Measurements from ENCODE around the gene SNUPN.
"Not testable (repeated sequence)": the region's sequence is repeated elsewhere in the genome, so short reads cannot be mapped to it uniquely, and the experiment has no call there.

SNUPN gene

GRCh38 chr15:75653347-75653913 is 27.9 kb upstream of the SNUPN start:
- no peak for DNase-seq

- DNase-seq = no peak
These were observed 26.5 kb upstream of the SNUPN start for GRCh38 chr15:75651810-75652543.

GRCh38 chr15:75650908-75651809 is 25.6 kb upstream of the SNUPN start:
- DNase-seq = no peak

- DNase-seq = no peak
These were observed 24.3 kb upstream of the SNUPN start for GRCh38 chr15:75649848-75650247.

GRCh38 chr15:75649045-75649761 is 23.7 kb upstream of the SNUPN start:
- DNase-seq = no peak

GRCh38 chr15:75648156-75649000 is 22.9 kb upstream of the SNUPN start:
- DNase-seq = no peak

GRCh38 chr15:75647370-75648155 is 22.0 kb upstream of the SNUPN start, which contains the start of gene SNX33:
Gene SNX33, plus strand, starts transcription at chr15:75647912. Its CDS starts 1,191 bp downstream, at chr15:75649103.
- peak; percentile 54 to 71 for DNase-seq

GRCh38 chr15:75646944-75647364 is 21.4 kb upstream of the SNUPN start:
- peak in 1 of 2 experiments; percentile 8 for DNase-seq

GRCh38 chr15:75646112-75646943 is 20.8 kb upstream of the SNUPN start:
- DNase-seq = no peak

GRCh38 chr15:75644376-75644775 is 18.9 kb upstream of the SNUPN start:
- DNase-seq = no peak

GRCh38 chr15:75641603-75642002 is 16.1 kb upstream of the SNUPN start:
- DNase-seq = no peak

- DNase-seq = no peak
These were observed 15.6 kb upstream of the SNUPN start for GRCh38 chr15:75641179-75641503.

- DNase-seq = peak; percentile 35 to 57
These were observed 15.1 kb upstream of the SNUPN start for GRCh38 chr15:75640483-75641178.

- DNase-seq = peak; percentile 84 to 94
These were observed 14.4 kb upstream of the SNUPN start, which contains the start of gene IMP3 for GRCh38 chr15:75639709-75640482. Gene IMP3, minus strand, starts transcription at chr15:75640224. Its CDS starts 56 bp downstream, at chr15:75640168.

GRCh38 chr15:75639191-75639708 is 13.7 kb upstream of the SNUPN start:
- no peak for DNase-seq

- no peak for DNase-seq
These were observed 11.9 kb upstream of the SNUPN start for GRCh38 chr15:75637245-75638009.

GRCh38 chr15:75636026-75636425 is 10.5 kb upstream of the SNUPN start:
- DNase-seq = no peak

- DNase-seq = not testable (repeated sequence)
These were observed 8.4 kb upstream of the SNUPN start for GRCh38 chr15:75633922-75634321.

Data from stimulated activated CD4-positive, alpha-beta T cell treated with anti-CD3 and anti-CD28 coated beads, Interleukin-4, amount 100 ng/mL, for 4 hours (primary cell).